NCI-H2196 (cell line): ENCODE results near the gene DDX59.

Experiments
- DNase-seq: peaks from one replicate; lab custom pipeline; 2025; ENCODE audit not compliant: unreplicated experiment; lab: John Stamatoyannopoulos, UW

DDX59 gene

GRCh38 chr1:200671235-200671786 lies 1.6 kb upstream of the DDX59 start:
- no peak for DNase-seq

- DNase-seq, result peak; percentile 48
Observed at GRCh38 chr1:200670242-200671118, 773 bp upstream of the DDX59 start.

- no peak for DNase-seq
Observed at GRCh38 chr1:200668514-200669313, 993 bp downstream of the DDX59 start.

GRCh38 chr1:200666309-200666708 lies 3.4 kb downstream of the DDX59 start:
- no peak for DNase-seq

GRCh38 chr1:200665861-200666260 lies 3.8 kb downstream of the DDX59 start:
- no peak for DNase-seq

GRCh38 chr1:200660719-200661118 lies 9.0 kb downstream of the DDX59 start:
- DNase-seq, result no peak

- DNase-seq, result no peak
Observed at GRCh38 chr1:200659269-200659668, 10.4 kb downstream of the DDX59 start.

- no peak for DNase-seq
Observed at GRCh38 chr1:200658037-200658818, 11.5 kb downstream of the DDX59 start.

- no peak for DNase-seq
Observed at GRCh38 chr1:200654660-200655059, 15.0 kb downstream of the DDX59 start.

GRCh38 chr1:200653022-200653462 lies 16.7 kb downstream of the DDX59 start:
- no peak for DNase-seq

GRCh38 chr1:200652378-200652777 lies 17.3 kb downstream of the DDX59 start:
- DNase-seq, result no peak

GRCh38 chr1:200646515-200646914 lies 23.2 kb downstream of the DDX59 start:
- no peak for DNase-seq

GRCh38 chr1:200644021-200644420 lies 25.7 kb downstream of the DDX59 start:
- DNase-seq, result no peak

GRCh38 chr1:200642481-200642880 lies 27.2 kb downstream of the DDX59 start:
- DNase-seq, result no peak

GRCh38 chr1:200640963-200641401 lies 28.7 kb downstream of the DDX59 start:
- no peak for DNase-seq

- DNase-seq, result no peak
Observed at GRCh38 chr1:200640373-200640962, 29.2 kb downstream of the DDX59 start.

GRCh38 chr1:200638073-200638472 lies 31.6 kb downstream of the DDX59 start:
- DNase-seq, result no peak

- no peak for DNase-seq
Observed at GRCh38 chr1:200636681-200637080, 33.0 kb downstream of the DDX59 start.

GRCh38 chr1:200634261-200635122 lies 35.2 kb downstream of the DDX59 start:
- no peak for DNase-seq

- no peak for DNase-seq
Observed at GRCh38 chr1:200631375-200631774, 38.3 kb downstream of the DDX59 start.
